Smooth muscle cell (in vitro differentiated cells): Measurements from ENCODE around the gene PDE4D. TPM values are rescaled to one million over a fixed set of nuclear protein-coding genes. Genes with fewer than 3 reads are reported as not detected.
"Not testable (repeated sequence)": the region's sequence is repeated elsewhere in the genome, so short reads cannot be mapped to it uniquely, and the experiment has no call there.

Experiments
- DNase-seq: peaks from one replicate; lab custom pipeline; 2025; ENCODE audit not compliant: unreplicated experiment; lab: John Stamatoyannopoulos, UW
- H2AFZ ChIP-seq: fragments of 200-600 bp; sonication (generic); 2 replicates; pipeline ENCODE4 v1.6.0; 2016; ENCODE audit warnings: antibody characterized with exemption, low read depth, mild to moderate bottlenecking
- H3F3A ChIP-seq: fragments of 200-600 bp; sonication (generic); 2 replicates; pipeline ENCODE4 v1.6.0; 2017; ENCODE audit warnings: antibody characterized with exemption, low read depth
- H3K27ac ChIP-seq: fragments of 200-600 bp; sonication (generic); 2 replicates; pipeline ENCODE4 v1.5.1; 2016; ENCODE audit warnings: low read depth, mild to moderate bottlenecking
- H3K27me3 ChIP-seq: fragments of 200-600 bp; sonication (generic); 2 replicates; pipeline ENCODE4 v1.6.1; 2016; ENCODE audit warnings: low read depth, mild to moderate bottlenecking
- H3K36me3 ChIP-seq: fragments of 200-600 bp; sonication (generic); 2 replicates; pipeline ENCODE4 v1.5.1; 2016; ENCODE audit warnings: low read depth
- H3K4me1 ChIP-seq: fragments of 200-600 bp; sonication (generic); 2 replicates; pipeline ENCODE4 v1.5.1; 2016; ENCODE audit warnings: low read depth
- H3K4me2 ChIP-seq: fragments of 200-600 bp; sonication (generic); 2 replicates; pipeline ENCODE4 v1.6.0; 2016; ENCODE audit warnings: mild to moderate bottlenecking
- H3K4me3 ChIP-seq: fragments of 200-600 bp; sonication (generic); 2 replicates; pipeline ENCODE4 v1.5.1; 2016; ENCODE audit warnings: mild to moderate bottlenecking
- H3K79me2 ChIP-seq: fragments of 200-600 bp; sonication (generic); 2 replicates; pipeline ENCODE4 v1.6.0; 2016; ENCODE audit warnings: low read depth, mild to moderate bottlenecking
- H3K9ac ChIP-seq: fragments of 200-600 bp; sonication (generic); 2 replicates; pipeline ENCODE4 v1.6.0; 2016; ENCODE audit warnings: low read depth
- H3K9me3 ChIP-seq: fragments of 200-600 bp; sonication (generic); replicated peaks from 2 replicates; pipeline ENCODE4 v1.5.1; 2016; ENCODE audit warnings: low read depth
- H4K20me1 ChIP-seq: fragments of 200-600 bp; sonication (generic); 2 replicates; pipeline ENCODE4 v1.6.0; 2016; ENCODE audit warnings: low read depth
- CTCF ChIP-seq: fragments of 200-600 bp; sonication (generic); IDR thresholded peaks from 2 replicates; pipeline ENCODE4 v1.5.1; 2017; ENCODE audit warnings: borderline replicate concordance, mild to moderate bottlenecking, antibody characterized with exemption; ENCODE audit not compliant: insufficient read depth, poor library complexity, severe bottlenecking
- WGBS: methylation state at CpG from one replicate; pipeline ENCODE4 v1.1.7; 2016; ENCODE audit warnings: low lambda C conversion rate; 5-methylcytosine and 5-hydroxymethylcytosine counted together
- polyA plus RNA-seq: library from polyadenylated mRNA; unstranded; fragments of >200 nt; fragmentation: Nextera tagmentation; extraction: Ambion mirVana; gene quantifications from 2 replicates; pipeline ENCODE4 v1.2.1, GENCODE V29; 2016
- total RNA-seq: library from RNA; depleted of rRNA; stranded (reverse); fragments of >200 nt; gene quantifications from 2 replicates; pipeline ENCODE4 v1.2.3, GENCODE V29; 2014

Gene PDE4D
- total and polyA plus RNA-seq, 2 experiments from 2014 or later = 16.4 to 61.0 TPM

GRCh38 chr5:59380350-59380951 lies 513.1 kb downstream of the PDE4D start:
- H3K9me3 ChIP-seq = no peaks in the 10 kb centered on the region
- peak overlapping the region; percentile 10 for H3K27ac ChIP-seq
- H2AFZ ChIP-seq = no peak overlapping the region
- WGBS = 3% methylated on average over 1 of the region's 1 CpG
- H3K9ac ChIP-seq = no peak overlapping the region
- no peaks in the 10 kb centered on the region for H3K4me1 ChIP-seq
- no peaks in the 10 kb centered on the region for H3K36me3 ChIP-seq
- H3K4me2 ChIP-seq = peak overlapping the region; percentile 39
- H3K27me3 ChIP-seq = no peaks in the 10 kb centered on the region
- DNase-seq = no peak
- no peaks in the 10 kb centered on the region for H4K20me1 ChIP-seq
- peak; percentile 56 for TF ChIP-seq CTCF
- H3K4me3 ChIP-seq = no peak overlapping the region
- H3F3A ChIP-seq = no peaks in the 10 kb centered on the region
- H3K79me2 ChIP-seq = no peaks in the 10 kb centered on the region

- not testable (repeated sequence) for H3K9ac ChIP-seq, H3K9me3 ChIP-seq, H3K4me2 ChIP-seq, H3K79me2 ChIP-seq, H2AFZ ChIP-seq, H3K36me3 ChIP-seq, H4K20me1 ChIP-seq, H3K27me3 ChIP-seq, DNase-seq, H3K4me3 ChIP-seq, H3K4me1 ChIP-seq, H3K27ac ChIP-seq, H3F3A ChIP-seq
- WGBS = 89% methylated on average over 1 of the region's 1 CpG
These were observed 519.5 kb downstream of the PDE4D start for GRCh38 chr5:59374036-59374435.

GRCh38 chr5:59371525-59372127 lies 521.9 kb downstream of the PDE4D start:
- H3K79me2 ChIP-seq = peaks cover 6% of the 10 kb centered on the region
- DNase-seq = no peak
- no peaks in the 10 kb centered on the region for H3K36me3 ChIP-seq
- H2AFZ ChIP-seq = no peak overlapping the region
- H3K9me3 ChIP-seq = peaks cover 6% of the 10 kb centered on the region
- no peak for TF ChIP-seq CTCF
- no peaks in the 10 kb centered on the region for H3K27me3 ChIP-seq
- H3K9ac ChIP-seq = no peak overlapping the region
- H3F3A ChIP-seq = no peaks in the 10 kb centered on the region
- H4K20me1 ChIP-seq = peaks cover 4% of the 10 kb centered on the region
- no peak overlapping the region for H3K4me3 ChIP-seq
- H3K4me2 ChIP-seq = no peak overlapping the region
- H3K4me1 ChIP-seq = no peaks in the 10 kb centered on the region
- WGBS = 55% methylated on average over 4 of the region's 4 CpGs
- H3K27ac ChIP-seq = no peak overlapping the region

GRCh38 chr5:59368951-59369350 lies 524.6 kb downstream of the PDE4D start:
- no peak for TF ChIP-seq CTCF
- no peaks in the 10 kb centered on the region for H3K79me2 ChIP-seq
- no peaks in the 10 kb centered on the region for H3K27me3 ChIP-seq
- no peak overlapping the region for H2AFZ ChIP-seq
- H3K4me3 ChIP-seq = no peak overlapping the region
- no peak overlapping the region for H3K9ac ChIP-seq
- no peak overlapping the region for H3K4me2 ChIP-seq
- H3K36me3 ChIP-seq = no peaks in the 10 kb centered on the region
- 94% methylated on average over 4 of the region's 4 CpGs for WGBS
- peaks cover 4% of the 10 kb centered on the region for H4K20me1 ChIP-seq
- DNase-seq = no peak
- H3F3A ChIP-seq = no peaks in the 10 kb centered on the region
- H3K4me1 ChIP-seq = no peaks in the 10 kb centered on the region
- H3K27ac ChIP-seq = no peak overlapping the region
- H3K9me3 ChIP-seq = no peaks in the 10 kb centered on the region
